ENCODE results near the gene PIM1. TPM values are rescaled to one million over a fixed set of nuclear protein-coding genes. Genes with fewer than 3 reads are reported as not detected.

Gene PIM1
- total and polyA plus RNA-seq, 10 of the 15 experiments (the other 5 are each of a cell fraction or from before 2014, with no cell fraction given) = 0.66 to 33.9 (median 10.2) TPM

- TF ChIP-seq, protein P1, sequence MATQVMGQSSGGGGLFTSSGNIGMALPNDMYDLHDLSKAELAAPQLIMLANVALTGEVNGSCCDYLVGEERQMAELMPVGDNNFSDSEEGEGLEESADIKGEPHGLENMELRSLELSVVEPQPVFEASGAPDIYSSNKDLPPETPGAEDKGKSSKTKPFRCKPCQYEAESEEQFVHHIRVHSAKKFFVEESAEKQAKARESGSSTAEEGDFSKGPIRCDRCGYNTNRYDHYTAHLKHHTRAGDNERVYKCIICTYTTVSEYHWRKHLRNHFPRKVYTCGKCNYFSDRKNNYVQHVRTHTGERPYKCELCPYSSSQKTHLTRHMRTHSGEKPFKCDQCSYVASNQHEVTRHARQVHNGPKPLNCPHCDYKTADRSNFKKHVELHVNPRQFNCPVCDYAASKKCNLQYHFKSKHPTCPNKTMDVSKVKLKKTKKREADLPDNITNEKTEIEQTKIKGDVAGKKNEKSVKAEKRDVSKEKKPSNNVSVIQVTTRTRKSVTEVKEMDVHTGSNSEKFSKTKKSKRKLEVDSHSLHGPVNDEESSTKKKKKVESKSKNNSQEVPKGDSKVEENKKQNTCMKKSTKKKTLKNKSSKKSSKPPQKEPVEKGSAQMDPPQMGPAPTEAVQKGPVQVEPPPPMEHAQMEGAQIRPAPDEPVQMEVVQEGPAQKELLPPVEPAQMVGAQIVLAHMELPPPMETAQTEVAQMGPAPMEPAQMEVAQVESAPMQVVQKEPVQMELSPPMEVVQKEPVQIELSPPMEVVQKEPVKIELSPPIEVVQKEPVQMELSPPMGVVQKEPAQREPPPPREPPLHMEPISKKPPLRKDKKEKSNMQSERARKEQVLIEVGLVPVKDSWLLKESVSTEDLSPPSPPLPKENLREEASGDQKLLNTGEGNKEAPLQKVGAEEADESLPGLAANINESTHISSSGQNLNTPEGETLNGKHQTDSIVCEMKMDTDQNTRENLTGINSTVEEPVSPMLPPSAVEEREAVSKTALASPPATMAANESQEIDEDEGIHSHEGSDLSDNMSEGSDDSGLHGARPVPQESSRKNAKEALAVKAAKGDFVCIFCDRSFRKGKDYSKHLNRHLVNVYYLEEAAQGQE (IDR thresholded peaks at IDR 0.05; ENCODE audit: low read depth, low read length) = no peak
- TF ChIP-seq CBFB (IDR thresholded peaks at IDR 0.05; ENCODE audit: low read depth) (no peak), ZSCAN29 (IDR thresholded peaks at IDR 0.05) (no peak), HDGF (IDR thresholded peaks at IDR 0.05) (peak; percentile 25; the same call in 1 of the 2 replicates), ZNF622 (IDR thresholded peaks at IDR 0.05) (no peak), ZBTB33 (IDR thresholded peaks at IDR 0.05) (no peak), HCFC1 (IDR thresholded peaks at IDR 0.05; ENCODE audit: low read length) (no peak), LARP7 (IDR thresholded peaks at IDR 0.05) (no peak), MEF2B (IDR thresholded peaks at IDR 0.05; ENCODE audit: partially characterized antibody, poor library complexity, severe bottlenecking) (no peak), SIN3A (IDR thresholded peaks at IDR 0.05; ENCODE audit: low read depth, low read length) (peak; percentile 40; the same call in 1 of the 2 replicates), MYB (IDR thresholded peaks at IDR 0.05; ENCODE audit: borderline replicate concordance, low read depth, low read length) (no peak), IKZF2 (IDR thresholded peaks at IDR 0.05) (no peak), CHD4 (IDR thresholded peaks at IDR 0.05) (no peak)
- TF ChIP-seq, protein P2, sequence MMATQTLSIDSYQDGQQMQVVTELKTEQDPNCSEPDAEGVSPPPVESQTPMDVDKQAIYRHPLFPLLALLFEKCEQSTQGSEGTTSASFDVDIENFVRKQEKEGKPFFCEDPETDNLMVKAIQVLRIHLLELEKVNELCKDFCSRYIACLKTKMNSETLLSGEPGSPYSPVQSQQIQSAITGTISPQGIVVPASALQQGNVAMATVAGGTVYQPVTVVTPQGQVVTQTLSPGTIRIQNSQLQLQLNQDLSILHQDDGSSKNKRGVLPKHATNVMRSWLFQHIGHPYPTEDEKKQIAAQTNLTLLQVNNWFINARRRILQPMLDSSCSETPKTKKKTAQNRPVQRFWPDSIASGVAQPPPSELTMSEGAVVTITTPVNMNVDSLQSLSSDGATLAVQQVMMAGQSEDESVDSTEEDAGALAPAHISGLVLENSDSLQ (IDR thresholded peaks at IDR 0.05) = peak; percentile 94
Observed at GRCh38 chr6:37222125-37222967, 52.4 kb downstream of the PIM1 start (continued).
